OCI-LY3 (cell line): ENCODE measurements around the gene RHOC.

Source experiments
- H2AFZ ChIP-seq: fragments of 200-600, 300-600 bp; shearing (Covaris generic); 2 replicates; pipeline ENCODE4 v1.6.0; 2014; ENCODE audit warnings: antibody characterized with exemption, low read depth, low read length
- H3K27ac ChIP-seq: fragments of 200-600, 300-600 bp; sonication (generic); 2 replicates; pipeline ENCODE4 v1.5.1; 2014; ENCODE audit warnings: mild to moderate bottlenecking, low read length, moderate library complexity, mixed read lengths
- H3K27me3 ChIP-seq: fragments of 200-600, 300-600 bp; sonication (generic); 2 replicates; pipeline ENCODE4 v1.6.1; 2014; ENCODE audit warnings: low read depth, low read length, mixed read lengths
- H3K36me3 ChIP-seq: fragments of 200-600, 300-600 bp; sonication (generic); replicated peaks from 2 replicates; pipeline ENCODE3; 2014; ENCODE audit warnings: low read depth, low read length, mixed read lengths
- H3K4me1 ChIP-seq: fragments of 300-600, 200-600 bp; sonication (generic); 2 replicates; pipeline ENCODE4 v1.6.1; 2014; ENCODE audit warnings: low read length, mixed read lengths
- H3K4me2 ChIP-seq: fragments of 200-600, 300-600 bp; sonication (generic); 2 replicates; pipeline ENCODE4 v1.6.1; 2014; ENCODE audit warnings: low read length, mixed read lengths
- H3K4me3 ChIP-seq: fragments of 300-600, 200-600 bp; sonication (generic); 2 replicates; pipeline ENCODE4 v1.5.1; 2014; ENCODE audit warnings: antibody characterized with exemption, mild to moderate bottlenecking, low read length, moderate library complexity
- H3K79me2 ChIP-seq: fragments of 300-600, 200-600 bp; shearing (Covaris generic); 2 replicates; pipeline ENCODE4 v1.6.1; 2014; ENCODE audit warnings: mild to moderate bottlenecking, low read length, mixed read lengths
- H3K9ac ChIP-seq: fragments of 300-600, 200-600 bp; shearing (Covaris generic); 2 replicates; pipeline ENCODE4 v1.6.0; 2014; ENCODE audit warnings: mild to moderate bottlenecking, low read length, moderate library complexity
- H3K9me3 ChIP-seq: fragments of 200-600, 300-600 bp; shearing (Covaris generic); 2 replicates; pipeline ENCODE4 v1.6.1; 2014; ENCODE audit warnings: low read length, mixed read lengths; ENCODE audit not compliant: insufficient read depth
- H4K20me1 ChIP-seq: fragments of 200-600, 300-600 bp; sonication (generic); 2 replicates; pipeline ENCODE4 v1.6.1; 2016; ENCODE audit warnings: low read length, mixed read lengths; ENCODE audit not compliant: insufficient read depth
- CTCF ChIP-seq: fragments of 200-600, 300-600 bp; sonication (generic); IDR thresholded peaks from 2 replicates; pipeline ENCODE4 v1.5.1; 2014; ENCODE audit warnings: antibody characterized with exemption, low read length, low read depth
- EZH2phosphoT487 ChIP-seq: fragments of 200-600 bp; shearing (Covaris generic); IDR thresholded peaks from 2 replicates; pipeline ENCODE4 v1.6.1; 2018; ENCODE audit warnings: antibody characterized with exemption, mixed run types, low read depth

The RHOC gene

GRCh38 chr1:112685913-112686312, 21.0 kb downstream of the RHOC start:
- Histone ChIP-seq H2AFZ (no peak overlapping the region), H3K36me3 (no peaks in the 10 kb centered on the region), H3K79me2 (no peaks in the 10 kb centered on the region), H3K9ac (no peak overlapping the region), H3K4me3 (no peak overlapping the region), H3K4me2 (no peak overlapping the region), H4K20me1 (no peaks in the 10 kb centered on the region), H3K27ac (no peak overlapping the region), H3K9me3 (no peaks in the 10 kb centered on the region), H3K27me3 (no peaks in the 10 kb centered on the region), H3K4me1 (no peaks in the 10 kb centered on the region)
- no peak for TF ChIP-seq CTCF

- Histone ChIP-seq H4K20me1 (no peaks in the 10 kb centered on the region), H3K4me1 (peaks cover 19% of the 10 kb centered on the region), H3K4me3 (no peak overlapping the region), H3K27me3 (no peaks in the 10 kb centered on the region), H3K9me3 (no peaks in the 10 kb centered on the region), H3K79me2 (no peaks in the 10 kb centered on the region), H3K4me2 (no peak overlapping the region), H2AFZ (no peak overlapping the region), H3K36me3 (no peaks in the 10 kb centered on the region), H3K27ac (no peak overlapping the region), H3K9ac (no peak overlapping the region)
- TF ChIP-seq CTCF (no peak), EZH2phosphoT487 (no peak)
Observed at GRCh38 chr1:112678605-112679004, 28.3 kb downstream of the RHOC start.

GRCh38 chr1:112677501-112677900, 29.4 kb downstream of the RHOC start:
- Histone ChIP-seq H4K20me1 (no peaks in the 10 kb centered on the region), H3K36me3 (no peaks in the 10 kb centered on the region), H3K9ac (no peak overlapping the region), H3K27ac (no peak overlapping the region), H3K4me1 (peaks cover 20% of the 10 kb centered on the region), H3K4me2 (no peak overlapping the region), H3K4me3 (no peak overlapping the region), H2AFZ (no peak overlapping the region), H3K27me3 (no peaks in the 10 kb centered on the region), H3K9me3 (no peaks in the 10 kb centered on the region), H3K79me2 (no peaks in the 10 kb centered on the region)
- TF ChIP-seq EZH2phosphoT487 (no peak), CTCF (no peak)

GRCh38 chr1:112676543-112676942, 30.4 kb downstream of the RHOC start:
- H3K79me2 ChIP-seq: no peaks in the 10 kb centered on the region

More at GRCh38 chr1:112676543-112676942, 30.4 kb downstream of the RHOC start:
- Histone ChIP-seq H4K20me1 (no peaks in the 10 kb centered on the region), H3K9ac (no peak overlapping the region), H3K36me3 (no peaks in the 10 kb centered on the region), H3K27ac (no peak overlapping the region), H3K4me2 (no peak overlapping the region), H3K4me3 (no peak overlapping the region), H3K4me1 (peaks cover 20% of the 10 kb centered on the region), H3K27me3 (no peaks in the 10 kb centered on the region), H2AFZ (no peak overlapping the region), H3K9me3 (no peaks in the 10 kb centered on the region)
- TF ChIP-seq CTCF (no peak), EZH2phosphoT487 (no peak)
